Liver (tissue), 9 donors: ENCODE results near the gene SUPT5H. TPM values are rescaled to one million over a fixed set of nuclear protein-coding genes. Genes with fewer than 3 reads are reported as not detected.

Experiments
- DNase-seq: peaks from one replicate; pipeline ENCODE4 v3.0.0-alpha.2; 2017; ENCODE audit warnings: low spot score
- H3K27ac ChIP-seq, 2 donors: one replicate each; pipeline ENCODE4 v1.7.0; 2013; ENCODE audit warnings: inconsistent platforms in 2 of 2, low read length in 2 of 2, control low read depth in 1 of 2, low read depth in 1 of 2, mild to moderate bottlenecking in 1 of 2
- H3K27me3 ChIP-seq, 4 donors: one replicate each; pipeline versions ENCODE4 v1.6.1 to v1.7.0; 2013; ENCODE audit warnings: low read length in 3 of 4, inconsistent platforms in 1 of 4, mild to moderate bottlenecking in 1 of 4, moderate library complexity in 1 of 4; ENCODE audit not compliant: control insufficient read depth in 4 of 4, insufficient read depth in 4 of 4
- H3K36me3 ChIP-seq, 4 donors: one replicate each; pipeline versions ENCODE4 v1.6.1 to v1.7.0; 2013; ENCODE audit warnings: low read length in 3 of 4, mild to moderate bottlenecking in 3 of 4, low read depth in 1 of 4, moderate library complexity in 1 of 4; ENCODE audit not compliant: control insufficient read depth in 4 of 4, insufficient read depth in 3 of 4
- H3K4me1 ChIP-seq, 4 donors: one replicate each; pipeline versions ENCODE4 v1.6.1 to v1.7.0; 2013; ENCODE audit warnings: low read length in 3 of 4, mild to moderate bottlenecking in 3 of 4, moderate library complexity in 1 of 4; ENCODE audit not compliant: control insufficient read depth in 4 of 4, insufficient read depth in 4 of 4
- H3K4me3 ChIP-seq, 3 donors: one replicate each; pipeline versions ENCODE4 v1.6.1 to v1.7.0; 2013; ENCODE audit warnings: low read length in 3 of 3, control low read depth in 1 of 3, low read depth in 1 of 3, mild to moderate bottlenecking in 1 of 3
- H3K9ac ChIP-seq, 2 donors: one replicate each; pipeline ENCODE4 v1.7.0; 2013; ENCODE audit warnings: low read length in 2 of 2, mild to moderate bottlenecking in 2 of 2, moderate library complexity in 2 of 2, control low read depth in 1 of 2, low read depth in 1 of 2
- H3K9me3 ChIP-seq, 4 donors: one replicate each; pipeline versions ENCODE4 v1.6.1 to v1.7.0; 2013; ENCODE audit warnings: low read length in 3 of 4; ENCODE audit not compliant: control insufficient read depth in 4 of 4
- ATF3 ChIP-seq: IDR thresholded peaks from 2 replicates; pipeline ENCODE4 v1.6.1; 2016; ENCODE audit warnings: antibody characterized with exemption
- CTCF ChIP-seq: fragments of 150-350 bp; IDR thresholded peaks from 2 replicates; pipeline ENCODE4 v1.5.1; 2017; ENCODE audit warnings: improper control_type of control experiment, low read depth, low read length; ENCODE audit not compliant: missing input control
- EGR1 ChIP-seq, 2 donors: IDR thresholded peaks; 2 replicates each; pipeline ENCODE4 v1.6.1; 2016 to 2018; ENCODE audit warnings: antibody characterized with exemption in 2 of 2, low read depth in 2 of 2
- FOXA1 ChIP-seq: IDR thresholded peaks from 2 replicates; pipeline ENCODE4 v1.6.1; 2016; ENCODE audit warnings: antibody characterized with exemption
- FOXA2 ChIP-seq: IDR thresholded peaks from 2 replicates; pipeline ENCODE4 v1.6.1; 2016; ENCODE audit warnings: antibody characterized with exemption
- GABPA ChIP-seq, 2 donors: IDR thresholded peaks in 1 of 2; conservative IDR thresholded peaks in 1 of 2; 2 replicates each; pipeline ENCODE4 v1.6.1; 2016; ENCODE audit warnings: antibody characterized with exemption in 2 of 2, mild to moderate bottlenecking in 1 of 2, moderate library complexity in 1 of 2
- HNF4A ChIP-seq, 2 donors: conservative IDR thresholded peaks; 2 replicates each; pipeline ENCODE4 v1.6.1; 2016; ENCODE audit warnings: antibody characterized with exemption in 2 of 2, mild to moderate bottlenecking in 2 of 2
- HNF4G ChIP-seq: IDR thresholded peaks from 2 replicates; pipeline ENCODE4 v1.6.1; 2016; ENCODE audit warnings: antibody characterized with exemption
- JUND ChIP-seq, 2 donors: IDR thresholded peaks; 2 replicates each; pipeline ENCODE4 v1.6.1; 2016; ENCODE audit warnings: antibody characterized with exemption in 2 of 2
- MAX ChIP-seq: IDR thresholded peaks from 2 replicates; pipeline ENCODE4 v1.6.1; 2016; ENCODE audit warnings: antibody characterized with exemption
- NR2F2 ChIP-seq: IDR thresholded peaks from 2 replicates; pipeline ENCODE4 v1.6.1; 2016; ENCODE audit warnings: antibody characterized with exemption
- RAD21 ChIP-seq, 2 donors: IDR thresholded peaks; 2 replicates each; pipeline ENCODE4 v1.6.1; 2016; ENCODE audit warnings: antibody characterized with exemption in 2 of 2, mild to moderate bottlenecking in 2 of 2
- REST ChIP-seq: IDR thresholded peaks from 2 replicates; pipeline ENCODE4 v1.6.1; 2016; ENCODE audit warnings: antibody characterized with exemption, mild to moderate bottlenecking
- RXRA ChIP-seq, 2 donors: IDR thresholded peaks; 2 replicates each; pipeline ENCODE4 v1.6.1; 2017 to 2018; ENCODE audit warnings: antibody characterized with exemption in 2 of 2, mild to moderate bottlenecking in 1 of 2
- SP1 ChIP-seq: IDR thresholded peaks from 2 replicates; pipeline ENCODE4 v1.6.1; 2018; ENCODE audit warnings: antibody characterized with exemption, mild to moderate bottlenecking
- TAF1 ChIP-seq: conservative IDR thresholded peaks from 2 replicates; pipeline ENCODE4 v1.6.1; 2016; ENCODE audit warnings: antibody characterized with exemption, mild to moderate bottlenecking
- YY1 ChIP-seq: IDR thresholded peaks from 2 replicates; pipeline ENCODE4 v1.6.1; 2016; ENCODE audit warnings: antibody characterized with exemption, mild to moderate bottlenecking
- ZBTB33 ChIP-seq: IDR thresholded peaks from 2 replicates; pipeline ENCODE4 v1.6.1; 2016; ENCODE audit warnings: antibody characterized with exemption
- WGBS: extraction: QIAGEN DNeasy Blood & Tissue Kit; methylation state at CpG from one replicate; pipeline ENCODE4 v1.1.7; 2013; 5-methylcytosine and 5-hydroxymethylcytosine counted together
- polyA plus RNA-seq, 2 donors: library from polyadenylated mRNA; stranded (reverse) in 1 of 2; unstranded in 1 of 2; fragments of 200-250 nt in 1 of 2; fragments of >200 nt in 1 of 2; fragmentation: Nextera tagmentation in 1 of 2; extraction: Ambion mirVana in 1 of 2; gene quantifications; one replicate each; pipeline versions ENCODE4 v1.2.1 to v1.2.3, GENCODE V29; 2013 to 2015
- total RNA-seq, 2 donors: library from RNA; depleted of rRNA; stranded (reverse); fragments of >200 nt; gene quantifications; one replicate each; pipeline ENCODE4 v1.2.3, GENCODE V29; 2014
- donor health status: healthy.
- donor health status: healthy.
- donor health status: healthy.
- donor health status: healthy.
- donor health status: healthy.

The SUPT5H gene
- total and polyA plus RNA-seq, 4 donors, result 19.3 to 52.5 (median 45.2) TPM

- DNase-seq, result no peak
- peaks cover 3 to 19% (median 15%) of the 10 kb centered on the region in 4 donors for H3K4me1 ChIP-seq
- no peak overlapping the region for H3K4me3 ChIP-seq
- no peak for TF ChIP-seq ATF3
- TF ChIP-seq RAD21 (IDR thresholded peaks at IDR 0.05), result no peak
- TF ChIP-seq JUND (IDR thresholded peaks at IDR 0.05), result no peak
- TF ChIP-seq SP1, result no peak
- TF ChIP-seq YY1, result no peak
- no peak for TF ChIP-seq FOXA1
- no peak for TF ChIP-seq GABPA (IDR thresholded peaks at IDR 0.05 in 1 of 2, conservative IDR thresholded peaks at IDR 0.05 in 1 of 2)
- TF ChIP-seq CTCF, result no peak
- TF ChIP-seq MAX, result no peak
- TF ChIP-seq FOXA2, result no peak
- TF ChIP-seq EGR1 (IDR thresholded peaks at IDR 0.05; ENCODE audit: low read depth in 2 of 2), result no peak
- TF ChIP-seq RXRA (IDR thresholded peaks at IDR 0.05), result no peak
- TF ChIP-seq REST, result no peak
- no peak for TF ChIP-seq NR2F2
- TF ChIP-seq TAF1, result no peak
- TF ChIP-seq HNF4G, result no peak
- no peak for TF ChIP-seq HNF4A (conservative IDR thresholded peaks at IDR 0.05)
- TF ChIP-seq ZBTB33, result no peak
- H3K27ac ChIP-seq, result no peak overlapping the region
- no peak overlapping the region for H3K9ac ChIP-seq
- H3K9me3 ChIP-seq, result no peaks in the 10 kb centered on the region
- 83% methylated on average over 6 of the region's 6 CpGs for WGBS
- H3K36me3 ChIP-seq, result peaks cover 5 to 26% (median 8%) of the 10 kb centered on the region in 4 donors
- no peaks in the 10 kb centered on the region for H3K27me3 ChIP-seq
Observed at GRCh38 chr19:39483141-39483540, 37.8 kb downstream of the SUPT5H start.
